HG03575 (cell line): Measurements from ENCODE around the gene FAM234B.

Source experiments
- ATAC-seq: cut with Tn5 transposase; IDR thresholded peaks from one replicate; pipeline ENCODE4 v1.9.1; 2021; ENCODE audit not compliant: unreplicated experiment, insufficient number of reproducible peaks, low FRiP score; ENCODE audit errors: extremely low read depth

Gene FAM234B

DNA sequence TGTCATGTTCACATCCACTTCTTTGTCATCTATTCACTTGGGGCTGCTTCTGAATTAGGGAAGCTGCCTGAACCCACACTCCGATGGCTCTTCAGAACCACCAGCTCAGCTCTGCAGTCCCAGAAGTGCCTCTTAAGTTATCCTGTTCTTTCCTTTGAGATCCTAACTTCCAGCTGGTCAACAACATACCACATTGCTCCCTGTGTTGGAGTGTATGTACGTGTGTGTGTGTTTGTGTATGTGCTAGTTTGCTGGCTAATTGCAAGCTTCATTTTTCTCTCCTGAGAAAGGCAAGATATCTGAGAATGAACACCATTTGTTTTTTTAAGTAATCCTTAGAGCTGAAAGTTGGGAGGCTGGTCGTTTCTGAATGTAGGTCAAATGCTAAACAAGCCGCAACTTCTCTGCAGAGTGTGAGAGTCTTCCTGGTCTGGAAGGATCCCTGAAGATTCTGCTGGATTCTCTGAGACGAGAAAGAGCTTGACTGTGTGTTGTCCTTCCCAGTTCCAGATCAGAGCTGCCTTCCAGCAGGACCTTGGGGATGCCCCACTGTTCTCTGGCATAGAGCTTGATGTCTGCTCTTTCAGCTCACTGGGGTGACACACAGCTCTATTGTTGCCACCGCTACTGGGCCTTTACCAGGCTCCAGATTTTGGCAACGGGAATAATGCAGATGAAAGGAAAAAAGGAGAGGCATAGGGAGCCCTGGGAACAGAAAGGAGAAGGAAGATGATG, 58.4 kb downstream of the FAM234B start:
- ATAC-seq, result no peak

DNA sequence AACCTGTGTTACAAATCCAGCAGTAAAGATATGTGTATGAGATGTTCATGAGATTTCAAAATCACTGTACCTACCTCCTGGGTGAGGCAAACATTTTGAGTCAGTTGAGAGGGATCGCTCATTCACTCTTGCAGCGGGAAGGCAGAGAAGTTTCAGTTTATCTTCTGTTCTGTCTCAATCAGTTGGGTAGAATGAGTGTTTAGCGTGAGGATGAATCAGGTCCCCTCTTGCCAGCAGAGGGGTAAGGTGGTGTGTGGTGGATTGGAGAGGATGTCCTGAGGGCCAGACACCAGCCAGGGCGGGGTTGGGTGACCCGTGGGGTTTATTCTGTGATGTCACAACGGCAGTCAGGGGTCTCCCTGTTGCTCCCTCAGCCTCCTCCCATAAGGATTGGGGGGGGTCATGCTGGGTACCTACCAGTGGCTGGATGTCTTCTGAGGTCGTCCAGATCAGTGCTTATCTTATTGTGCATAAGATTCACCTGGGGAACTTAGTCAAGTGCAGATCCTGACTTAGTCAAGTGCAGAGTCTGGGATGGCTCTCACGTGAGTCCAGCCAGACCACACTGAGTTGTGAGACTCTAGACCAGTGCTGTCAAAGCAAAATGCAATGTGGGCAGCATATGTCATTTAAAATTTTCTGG, 59.3 kb downstream of the FAM234B start, which contains the start of gene GSG1:
GSG1 (minus strand) TSS at position 277 of the 643 bp plus-strand sequence; CDS start at position 122, 155 bp downstream.
- ATAC-seq, result no peak

DNA sequence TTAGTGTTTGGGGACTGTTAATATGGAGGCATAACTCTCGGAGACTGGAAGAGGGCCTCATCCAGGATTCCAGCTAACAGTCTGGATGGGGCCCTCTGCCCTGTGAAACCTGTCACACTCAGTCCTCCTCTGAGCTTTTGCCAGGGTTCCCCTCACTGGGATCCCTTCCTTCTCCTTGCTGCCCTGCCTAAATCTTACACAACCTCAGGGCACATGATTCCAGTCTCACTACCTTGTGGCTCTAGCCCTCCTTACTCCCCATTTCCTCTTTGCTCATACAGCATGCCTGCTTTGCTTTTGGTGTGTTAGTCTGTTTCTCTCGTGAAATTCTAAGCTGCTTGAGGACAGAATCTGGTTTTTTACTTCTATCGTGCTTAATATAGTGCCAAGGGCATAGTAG, 60.2 kb downstream of the FAM234B start:
- no peak for ATAC-seq

DNA sequence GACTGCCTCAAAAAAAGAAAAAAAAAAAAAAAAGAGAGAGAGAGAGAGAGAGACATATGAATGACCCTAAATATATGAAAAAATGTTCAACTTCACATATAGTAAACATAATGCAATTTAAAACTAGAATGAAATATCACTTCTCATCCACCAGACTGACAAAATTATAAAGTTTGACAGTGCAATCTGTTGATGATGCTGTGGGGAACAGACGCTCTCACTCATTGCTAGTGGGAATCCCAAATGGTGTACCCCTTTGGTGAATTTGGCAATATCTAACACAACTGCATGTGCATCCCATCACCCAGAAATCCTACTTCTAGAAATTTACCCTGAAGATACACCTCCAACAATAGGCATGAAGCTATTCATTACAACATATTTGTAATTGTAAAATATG, 61.6 kb downstream of the FAM234B start:
- ATAC-seq, result no peak

DNA sequence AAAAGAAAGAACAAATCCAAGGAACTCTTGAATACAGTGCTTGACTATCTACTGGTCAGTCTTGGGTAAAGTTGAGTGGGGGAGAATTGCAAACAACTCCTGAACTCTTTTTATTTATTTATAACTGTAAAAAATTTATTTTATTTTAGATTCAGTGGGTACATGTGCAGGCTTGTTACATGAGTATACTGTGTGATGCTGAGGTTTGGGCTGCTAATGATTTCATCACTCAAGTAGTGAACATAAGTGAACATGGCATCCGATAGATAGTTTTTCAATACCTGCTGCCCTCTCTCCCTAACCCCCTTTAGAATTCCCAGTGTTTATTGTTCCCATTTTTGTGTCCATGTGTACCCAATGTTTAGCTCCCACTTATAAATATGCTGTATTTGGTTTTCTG, 62.5 kb downstream of the FAM234B start:
- no peak for ATAC-seq

DNA sequence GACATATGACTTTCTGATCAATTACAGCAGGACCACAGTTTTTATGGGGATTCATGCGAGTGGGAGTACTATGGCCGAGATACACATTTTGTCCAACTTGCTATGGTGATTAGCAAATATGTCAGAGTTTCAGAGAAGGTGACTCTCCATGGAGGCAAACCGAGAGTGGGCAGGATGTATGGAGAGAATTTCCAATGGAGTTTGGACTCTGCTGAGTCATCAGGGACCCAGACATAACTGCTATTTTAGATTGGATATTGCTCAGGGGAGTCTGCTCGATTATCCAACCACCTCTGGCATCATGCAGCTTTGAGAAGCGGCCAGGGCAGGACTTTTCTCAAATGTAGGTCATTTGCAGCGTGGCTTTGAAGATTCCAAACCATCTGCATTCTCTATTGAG, 68.8 kb downstream of the FAM234B start:
- no peak for ATAC-seq

DNA sequence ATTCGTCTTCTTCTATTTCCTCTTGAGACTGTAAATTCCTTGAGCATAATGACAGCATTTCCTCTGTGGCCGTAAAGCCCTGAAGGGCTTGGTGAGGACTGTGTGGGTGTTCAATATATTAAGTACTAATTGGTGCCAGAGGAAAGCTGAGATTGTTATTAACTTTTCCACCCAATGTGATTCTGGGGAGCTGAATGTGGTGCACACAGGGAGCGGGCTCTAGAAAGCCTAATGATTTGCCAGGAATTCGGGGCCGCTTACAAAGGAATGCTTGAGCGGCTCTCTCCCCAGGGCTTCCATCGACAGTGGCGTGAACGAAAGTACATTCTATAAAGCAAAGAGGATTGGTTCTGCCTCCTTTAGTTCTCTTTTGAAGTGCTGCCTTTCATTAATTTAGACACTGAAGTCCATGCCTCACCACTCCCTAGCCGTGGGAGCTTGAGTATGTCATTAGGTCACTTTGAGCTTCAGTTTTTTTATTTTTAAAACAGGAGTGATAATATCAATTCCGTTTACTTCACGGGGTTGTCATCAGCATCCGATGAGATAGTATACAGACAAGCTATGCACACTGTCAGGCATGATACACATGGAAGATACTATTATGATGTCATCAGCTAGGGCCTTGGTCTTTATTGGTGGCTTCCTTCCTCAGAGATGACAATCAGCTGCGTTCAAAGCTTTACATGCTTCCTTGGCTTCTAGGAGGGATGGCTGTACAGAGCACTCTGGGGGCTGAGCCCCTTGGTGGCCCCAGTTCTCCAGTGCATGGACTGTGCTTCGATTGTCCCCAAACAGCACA, 70.3 kb downstream of the FAM234B start:
- ATAC-seq, result no peak

DNA sequence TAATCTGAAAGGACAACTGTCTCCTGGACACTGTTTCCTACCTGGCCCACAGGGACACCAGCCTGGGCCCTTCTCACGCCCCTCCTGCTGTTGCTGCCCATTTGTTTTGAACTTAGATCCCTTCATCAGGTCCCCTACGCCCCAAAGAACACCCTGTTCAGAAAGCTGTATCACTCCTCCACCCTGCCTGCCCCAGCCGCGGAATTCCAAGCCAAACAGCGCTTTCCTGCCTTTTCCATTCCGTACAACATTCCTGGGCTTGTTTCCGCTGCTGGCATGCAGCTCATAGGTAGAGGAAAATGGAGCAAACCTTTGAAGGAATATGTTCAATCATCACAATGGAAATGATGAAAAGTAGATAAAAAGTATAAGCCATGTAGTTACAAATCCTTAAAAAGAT, 72.1 kb downstream of the FAM234B start:
- ATAC-seq, result no peak

DNA sequence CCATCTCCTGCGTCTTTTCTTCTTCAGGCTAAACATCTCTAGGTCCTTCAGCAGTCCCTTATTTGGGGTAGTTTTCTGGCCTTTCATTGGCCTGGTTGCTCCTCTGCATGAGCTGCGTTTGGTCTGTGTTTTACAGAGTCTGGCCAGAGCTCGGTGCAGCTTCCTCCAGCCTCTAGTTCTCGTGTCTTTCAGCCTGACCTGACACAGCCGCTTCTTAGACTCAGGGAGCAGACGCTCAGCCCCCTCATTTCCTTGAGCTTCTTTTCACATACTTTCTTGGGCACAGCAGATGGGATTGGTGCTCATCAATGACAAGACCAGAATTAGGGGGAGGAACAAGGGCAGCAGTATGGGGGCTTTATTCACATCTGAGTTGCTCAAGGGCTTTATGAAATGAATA, 72.8 kb downstream of the FAM234B start:
- no peak for ATAC-seq

DNA sequence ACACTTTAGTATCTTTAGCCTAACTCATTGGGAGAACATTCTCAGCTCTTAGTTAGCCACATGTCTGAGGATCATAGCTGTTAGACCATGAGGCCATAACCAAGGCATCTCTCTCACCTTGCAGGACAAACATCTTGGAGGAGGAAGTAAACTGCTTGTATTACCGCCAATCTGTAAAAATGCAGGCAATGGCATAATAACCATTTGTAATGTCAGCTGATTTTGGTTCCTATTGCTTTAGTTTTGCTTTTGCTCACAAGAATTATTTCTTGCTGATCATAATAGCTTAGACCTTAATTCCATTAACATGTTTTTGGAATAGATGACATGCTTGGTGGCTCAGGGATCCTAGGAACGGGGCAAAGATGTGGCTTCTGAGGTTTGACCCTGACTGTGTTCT, 75.6 kb downstream of the FAM234B start:
- ATAC-seq, result no peak

DNA sequence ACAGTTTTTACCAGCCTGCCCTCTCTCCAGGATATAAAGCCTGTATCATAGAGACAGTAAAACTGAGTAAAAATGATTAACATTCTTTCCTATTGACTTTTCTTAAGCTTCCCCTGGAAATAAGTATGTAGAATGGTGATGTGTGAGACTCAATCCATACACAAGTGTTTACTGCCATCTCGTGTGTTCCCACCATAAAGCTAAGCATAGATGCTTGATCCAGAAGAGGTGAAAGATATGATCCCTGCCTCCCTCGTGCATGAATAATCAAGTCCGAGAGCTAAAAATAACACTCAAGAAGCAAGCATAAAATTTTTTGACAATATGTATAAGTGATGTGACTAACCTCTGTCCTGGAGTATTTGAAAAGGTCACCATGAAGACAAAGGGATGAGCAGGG, 76.2 kb downstream of the FAM234B start:
- ATAC-seq, result no peak

DNA sequence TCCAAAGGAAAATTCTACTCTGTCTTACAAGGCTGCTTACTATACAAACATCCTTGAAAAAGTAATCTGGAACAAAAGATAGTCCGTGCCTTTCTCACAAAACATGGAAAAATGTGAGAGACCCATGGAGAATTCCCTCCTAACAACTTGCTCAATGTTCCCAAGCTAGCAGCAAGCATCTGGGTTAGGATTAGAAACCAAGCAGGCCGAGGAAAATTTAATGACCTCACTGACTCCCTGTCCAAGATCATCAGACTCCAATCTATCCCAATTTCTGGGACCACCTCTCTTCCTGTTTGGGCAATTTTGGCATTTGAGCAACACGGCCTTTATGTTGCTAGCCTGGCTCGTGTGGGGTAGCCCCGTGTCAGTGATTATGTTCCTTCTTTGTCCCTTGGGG, 77.4 kb downstream of the FAM234B start:
- ATAC-seq, result no peak

DNA sequence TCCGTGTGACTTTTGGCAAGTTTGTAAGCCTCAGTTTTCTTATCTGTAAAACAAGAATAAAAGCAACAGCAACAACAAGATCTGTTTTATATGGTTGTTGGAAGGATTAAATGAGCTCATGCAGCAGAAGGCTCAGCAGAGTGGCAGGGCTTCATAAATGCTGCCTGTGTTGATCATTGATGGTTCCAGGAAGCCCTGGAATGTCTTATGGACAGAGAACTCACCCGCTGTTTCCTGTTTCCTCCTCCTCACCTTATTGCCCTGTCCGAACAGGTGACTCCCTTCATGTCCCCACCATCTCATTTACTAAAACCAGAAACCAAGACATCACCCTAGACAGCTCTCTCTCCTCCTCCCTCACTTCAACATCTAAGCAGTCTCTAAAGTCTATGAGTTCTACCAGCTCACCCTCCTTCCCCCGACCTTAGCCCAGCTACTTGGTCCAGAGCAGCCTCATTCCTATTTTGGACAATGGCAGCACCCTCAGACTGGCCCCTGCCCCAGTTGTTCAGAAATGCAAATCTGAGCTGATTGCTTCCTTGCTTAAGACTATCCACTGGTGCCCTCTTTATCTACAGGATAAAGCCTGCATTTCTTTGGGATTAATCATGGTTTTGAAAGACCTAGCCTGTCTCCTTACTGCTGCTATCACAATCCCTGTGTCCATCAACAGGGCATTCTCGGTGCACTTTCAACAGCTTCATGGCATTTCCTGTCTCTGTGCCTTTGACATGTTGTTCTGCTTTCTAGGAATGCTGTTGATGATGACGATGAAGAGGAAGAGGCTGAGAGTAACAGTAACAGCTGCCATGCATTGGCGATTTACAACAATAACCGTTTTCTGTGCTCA, 80.7 kb downstream of the FAM234B start:
- no peak for ATAC-seq

DNA sequence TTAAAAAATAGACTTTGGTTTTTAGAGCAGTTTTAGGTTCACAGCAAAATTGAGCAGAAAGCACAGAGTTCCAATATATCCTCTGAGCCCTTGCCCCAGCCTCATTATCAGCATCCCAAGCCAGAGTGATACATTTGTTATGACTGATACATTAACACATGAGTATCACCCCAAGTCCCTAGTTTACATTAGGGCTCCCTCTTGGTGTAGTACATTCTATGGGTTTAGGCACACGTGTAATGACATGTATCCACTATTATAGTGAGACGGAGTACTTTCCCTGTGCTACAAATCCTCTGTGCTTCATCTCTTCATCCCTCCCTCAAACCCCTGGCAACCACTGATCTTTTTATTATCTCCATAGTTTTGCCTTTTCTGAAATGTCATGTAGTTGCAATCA, 81.8 kb downstream of the FAM234B start:
- ATAC-seq, result no peak

DNA sequence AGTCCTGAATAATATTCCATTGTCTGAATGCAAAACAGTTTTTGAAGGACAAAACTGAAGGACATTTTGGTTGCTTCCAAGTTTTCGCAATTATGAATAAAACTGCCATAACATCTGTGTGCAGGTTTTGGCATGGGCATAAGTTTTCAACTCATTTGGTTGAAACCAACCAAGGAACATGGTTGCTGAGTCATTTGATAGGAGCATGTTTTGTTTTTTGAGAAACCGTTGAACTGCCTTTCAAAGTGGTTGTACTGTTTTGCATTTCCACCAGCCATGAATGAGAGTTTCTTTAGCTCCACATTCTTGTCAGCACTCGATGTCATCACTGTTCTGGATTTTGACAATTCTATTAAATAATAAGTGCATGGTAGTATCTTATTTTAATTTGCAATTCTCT, 82.3 kb downstream of the FAM234B start:
- ATAC-seq, result no peak

DNA sequence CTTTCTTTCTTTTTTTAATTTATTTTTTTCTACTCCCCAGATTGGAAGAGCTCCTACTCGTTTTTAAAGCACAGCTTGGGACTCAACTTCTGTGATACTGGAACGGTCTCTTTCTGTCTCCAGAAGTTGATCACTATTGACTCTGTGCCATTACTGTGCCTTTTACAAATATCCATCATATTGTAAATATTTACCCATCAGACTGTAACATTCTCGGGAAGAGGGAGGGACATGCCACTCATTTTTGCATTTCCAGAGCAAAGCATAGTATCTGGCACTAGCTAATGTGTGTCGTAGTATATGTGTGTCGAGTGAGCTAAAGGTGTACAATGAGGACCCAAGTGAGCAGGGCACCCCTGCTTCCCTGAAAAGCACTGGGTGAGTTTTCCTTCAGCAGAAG, 83.3 kb downstream of the FAM234B start:
- ATAC-seq, result no peak

DNA sequence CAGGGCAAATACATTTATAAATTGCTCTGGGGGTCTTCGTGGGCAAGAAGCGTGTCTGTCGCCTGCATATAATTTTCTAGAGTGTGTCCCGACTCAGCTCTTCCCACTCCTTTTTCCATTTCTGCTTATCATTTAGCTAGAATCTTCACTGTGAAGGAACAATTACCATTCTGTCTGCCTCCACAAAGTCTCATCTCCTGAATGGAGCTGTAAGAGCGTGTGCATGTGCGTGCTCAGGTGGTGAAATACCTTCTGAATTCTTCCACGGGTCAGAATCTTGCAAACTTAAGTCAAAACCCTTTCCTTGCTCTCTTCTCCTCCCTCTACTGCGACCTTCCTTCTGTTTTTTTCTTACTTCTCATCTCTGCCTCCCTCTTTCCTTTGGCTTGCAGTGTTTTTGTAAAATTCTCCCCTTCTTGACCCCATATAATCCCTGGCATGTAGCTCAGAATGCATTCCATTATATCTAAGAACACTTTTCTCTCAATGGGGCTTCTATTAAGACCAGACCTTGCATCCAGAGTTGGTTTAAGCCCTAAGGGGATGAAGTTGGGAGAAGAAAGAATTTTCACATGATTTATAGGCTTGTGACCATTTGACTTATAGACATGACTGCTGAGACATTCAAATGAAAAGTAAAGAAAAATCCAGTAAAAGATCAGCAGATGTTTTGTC, 84.2 kb downstream of the FAM234B start:
- ATAC-seq, result no peak

DNA sequence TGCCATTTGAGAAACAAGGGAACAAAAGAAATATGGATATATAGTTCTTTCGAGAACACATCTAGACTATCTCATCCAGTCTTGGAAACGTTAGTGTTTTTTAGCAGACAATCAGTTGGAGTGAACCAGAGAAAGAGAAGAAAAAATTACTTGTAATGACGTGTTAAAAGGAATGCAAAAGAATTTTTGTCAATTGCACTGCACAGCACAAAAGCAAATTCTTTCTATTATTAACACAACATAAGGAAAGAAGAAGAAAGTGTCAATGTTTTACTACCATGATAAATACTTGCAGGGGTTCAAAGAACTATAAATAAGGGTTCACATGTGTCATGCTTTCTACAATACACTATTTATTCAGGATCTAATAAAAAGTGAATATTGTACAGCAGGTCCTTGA, 86.8 kb downstream of the FAM234B start:
- no peak for ATAC-seq
